HG03342 (cell line): ENCODE results near the gene CFDP1.
A peak's percentile ranks its signal among the peaks of the same experiment; 100 is the strongest.

ENCODE experiments used
- ATAC-seq: cut with Tn5 transposase; IDR thresholded peaks from one replicate; pipeline ENCODE4 v1.9.1; 2021; ENCODE audit warnings: mild to moderate bottlenecking, moderate library complexity; ENCODE audit not compliant: unreplicated experiment

Gene CFDP1

GRCh38 chr16:75432828-75433731 is at the start of gene CFDP1:
CFDP1 (minus strand) TSS chr16:75433503; CDS start chr16:75433352, 151 bp downstream.
- peak; percentile 93 for ATAC-seq

DNA sequence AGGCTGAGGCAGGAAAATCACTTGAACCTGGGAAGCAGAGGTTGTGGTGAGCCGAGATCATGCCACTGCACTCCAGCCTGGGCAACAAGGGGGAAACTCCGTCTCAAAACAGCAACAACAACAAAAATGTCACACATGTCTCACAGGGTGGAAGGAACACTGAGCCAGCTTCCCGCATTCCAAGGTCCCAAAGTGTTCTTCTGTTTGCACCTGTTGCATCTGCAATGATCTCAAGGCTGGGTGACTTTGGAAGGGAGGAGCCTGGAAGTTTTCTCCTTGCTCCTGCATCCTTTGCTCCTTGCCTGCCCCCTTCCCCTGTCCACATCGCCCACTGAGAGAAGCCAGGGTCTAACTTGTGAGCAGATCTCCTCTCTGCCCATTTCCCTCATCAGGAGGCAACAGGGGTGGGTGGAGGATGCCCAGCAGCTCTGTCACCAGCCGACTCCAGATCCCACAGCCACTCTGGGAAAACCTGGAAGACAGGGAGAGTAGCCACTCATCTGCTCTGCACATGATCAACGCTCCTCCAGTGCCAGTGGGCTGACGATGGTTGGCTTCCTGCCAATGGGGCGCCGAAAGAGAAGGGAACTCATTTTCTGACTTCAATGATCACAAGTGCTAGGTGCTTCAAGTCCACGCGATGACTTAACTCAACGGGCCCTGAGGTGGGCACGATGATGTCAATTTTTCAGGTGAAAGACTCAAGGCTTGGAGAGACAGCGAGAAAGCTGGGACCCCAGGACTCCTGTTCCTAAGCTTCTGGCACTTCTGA is 49.3 kb upstream of the CFDP1 start:
- ATAC-seq, result no peak

DNA sequence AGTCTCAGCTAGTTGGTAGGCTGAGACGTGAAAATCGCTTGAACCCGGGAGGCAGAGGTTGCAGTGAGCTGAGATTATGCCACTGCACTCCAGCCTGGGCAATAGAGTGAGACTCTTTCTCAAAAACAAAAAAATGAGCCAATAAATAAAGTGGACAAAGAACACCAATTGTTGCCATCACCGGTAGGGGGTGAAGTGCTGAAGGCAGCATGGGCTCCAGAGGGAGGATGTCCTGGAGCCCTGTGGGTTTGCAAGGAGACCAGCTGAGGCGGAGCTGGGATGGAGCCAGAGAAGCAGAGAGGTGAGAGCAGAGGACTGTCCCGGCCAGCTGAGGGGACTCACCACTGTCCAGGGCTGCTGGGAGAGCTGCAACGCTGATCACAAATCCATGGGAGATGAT is 48.2 kb upstream of the CFDP1 start:
- ATAC-seq, result no peak

DNA sequence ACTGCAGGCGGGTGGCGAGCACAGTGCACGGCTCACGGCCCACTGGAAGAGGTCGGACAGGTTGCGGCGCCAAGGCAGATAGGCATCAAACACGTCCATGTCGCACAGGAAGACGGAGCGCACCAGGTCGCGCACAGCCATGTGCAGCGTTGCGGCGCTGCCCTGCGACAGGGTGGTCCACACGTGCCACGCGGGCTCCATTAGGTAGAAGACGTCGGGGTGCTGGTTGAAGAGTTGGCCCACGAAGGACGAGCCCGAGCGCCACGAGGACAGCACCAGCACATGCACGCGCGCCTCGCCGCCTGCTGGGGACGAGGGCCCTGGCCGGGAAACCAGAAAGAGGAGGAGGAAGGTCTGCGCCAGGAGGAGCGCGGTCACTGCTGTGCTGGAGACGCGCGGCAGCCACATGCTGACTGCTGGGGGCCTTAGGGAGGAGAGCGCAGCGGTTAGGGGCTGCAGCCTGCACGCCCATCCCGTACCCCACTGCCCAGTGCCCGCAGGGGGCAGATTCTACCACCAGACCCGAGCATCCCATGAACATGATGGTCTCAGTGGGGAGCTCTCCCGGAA is 46.2 kb upstream of the CFDP1 start:
- ATAC-seq, result no peak

DNA sequence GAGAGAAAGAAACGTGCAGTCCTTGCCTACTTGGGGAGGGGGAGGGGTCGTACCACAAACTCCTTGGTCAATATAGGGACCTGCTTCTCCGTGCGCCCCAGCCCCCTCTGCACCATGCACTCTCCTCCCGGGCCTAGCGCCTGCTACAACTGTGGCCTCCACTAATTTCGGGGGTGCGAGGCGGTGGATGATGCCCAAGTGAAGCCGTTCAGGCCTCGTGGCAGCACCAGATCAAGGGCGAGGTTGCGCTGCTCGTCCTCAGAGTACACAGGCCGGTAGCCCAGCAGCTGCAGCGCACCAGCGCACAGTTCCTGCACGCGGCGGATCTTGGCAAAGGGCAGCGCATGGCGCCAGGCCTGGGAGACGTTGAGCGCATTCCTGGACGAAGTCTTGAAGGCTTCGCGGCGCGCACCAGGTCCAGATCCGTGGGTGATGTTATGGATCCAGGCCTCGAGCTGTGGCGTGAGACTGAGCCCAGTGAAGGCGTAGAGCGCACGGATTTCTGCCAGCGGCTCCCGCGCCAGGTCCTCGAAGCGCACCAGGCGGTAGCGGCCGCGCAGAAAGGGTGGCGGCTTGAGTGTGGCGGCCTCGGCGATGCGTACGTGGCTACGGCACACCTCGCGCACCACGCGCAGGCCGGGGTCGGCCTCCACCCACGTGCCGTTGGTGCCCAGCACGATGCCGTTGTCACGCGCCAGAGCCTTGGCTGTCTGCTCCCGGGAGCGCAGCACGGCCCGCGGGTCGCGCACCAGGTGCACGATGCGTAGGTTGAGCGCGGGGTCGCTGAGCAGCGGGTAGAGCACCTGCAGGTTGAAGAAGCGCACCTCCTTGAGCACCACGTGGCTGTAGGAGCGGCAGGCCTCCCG is 45.4 kb upstream of the CFDP1 start:
- no peak for ATAC-seq

DNA sequence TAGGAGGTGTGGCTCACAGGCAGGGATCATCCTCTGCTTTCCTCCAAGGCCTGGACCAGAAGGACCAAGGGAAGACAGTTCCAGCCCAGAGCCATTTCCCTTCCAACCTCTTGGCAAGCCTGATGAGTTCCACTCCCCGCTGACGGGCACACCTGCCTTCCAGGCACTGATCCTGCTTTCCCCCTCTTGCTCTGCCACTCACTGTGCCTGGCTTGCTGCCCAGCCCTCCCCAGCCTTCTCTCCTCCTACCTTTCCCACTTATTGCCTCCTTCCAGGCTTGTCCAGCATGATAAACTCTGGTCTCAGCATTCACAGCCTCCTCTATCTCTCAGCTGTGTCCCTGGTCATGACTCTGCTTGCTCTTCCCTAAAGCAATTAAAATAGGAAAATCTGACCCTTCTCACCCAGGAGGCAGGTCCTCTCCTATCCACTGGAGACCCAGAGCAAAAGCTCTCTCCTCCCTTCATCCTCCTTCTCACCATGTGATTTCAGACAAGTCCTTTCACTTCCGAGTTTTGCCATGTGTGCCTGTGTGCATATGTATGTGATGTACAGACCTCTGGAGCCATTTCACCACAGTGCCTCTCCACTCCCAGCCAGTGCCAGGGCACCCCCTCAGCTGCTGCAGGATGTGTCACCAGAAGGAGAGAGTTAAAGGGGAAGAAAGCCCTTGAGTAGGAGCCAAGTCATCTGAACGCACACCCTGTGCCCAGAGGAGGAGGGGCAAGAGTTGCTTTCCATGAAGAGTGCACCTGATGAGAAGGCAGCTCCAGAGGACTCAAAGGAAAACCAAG is 44.6 kb upstream of the CFDP1 start:
- no peak for ATAC-seq

GRCh38 chr16:75476817-75477216 is 43.5 kb upstream of the CFDP1 start:
- no peak for ATAC-seq

DNA sequence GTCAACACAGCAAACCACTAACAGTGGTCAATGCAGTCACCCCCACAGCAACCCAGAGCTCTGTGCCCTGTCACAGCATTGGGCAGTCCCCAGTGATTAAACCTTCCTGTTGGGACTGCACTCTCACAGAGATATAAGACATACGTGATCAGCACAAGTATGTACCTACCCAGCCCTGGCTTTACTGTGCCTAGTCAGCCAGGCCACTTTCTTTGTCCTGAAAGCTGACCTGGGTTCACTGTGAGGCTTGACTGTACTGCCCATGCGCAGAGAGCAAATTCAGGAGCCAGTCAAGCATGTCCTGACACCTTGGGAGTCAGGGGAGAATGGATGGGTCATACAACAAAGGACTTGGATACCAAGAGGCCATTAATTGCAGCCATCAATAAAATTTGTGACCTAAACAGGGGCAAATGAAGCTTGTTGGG is 42.1 kb upstream of the CFDP1 start:
- no peak for ATAC-seq

GRCh38 chr16:75472908-75473877 is 39.9 kb upstream of the CFDP1 start:
- no peak for ATAC-seq

- ATAC-seq, result peak; percentile 64
Observed at GRCh38 chr16:75471723-75472633, 38.7 kb upstream of the CFDP1 start.

DNA sequence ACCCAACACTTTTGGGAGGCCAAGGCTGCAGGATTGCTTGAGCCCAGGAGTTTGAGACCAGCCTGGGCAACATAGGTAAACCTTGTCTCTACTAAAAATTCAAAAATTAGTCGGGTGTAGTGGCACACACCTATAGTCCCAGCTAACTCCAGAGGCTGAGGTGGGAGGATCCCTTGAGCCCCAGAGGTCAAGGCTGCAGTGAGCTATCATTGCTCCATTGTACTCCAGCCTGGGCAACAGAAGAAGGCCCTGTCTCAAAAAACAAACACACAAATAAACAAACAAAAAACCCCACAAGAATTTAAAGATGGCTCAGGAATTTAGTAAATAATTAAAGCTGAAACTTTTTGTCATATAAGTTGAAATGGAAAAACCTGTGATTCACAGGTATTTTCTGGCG is 33.5 kb upstream of the CFDP1 start:
- no peak for ATAC-seq

- peak; percentile 93 for ATAC-seq
Observed at GRCh38 chr16:75464122-75464918, 31.0 kb upstream of the CFDP1 start, which contains the start of gene TMEM170A. TMEM170A (minus strand) TSS chr16:75464689; CDS start chr16:75464600, 89 bp downstream.

DNA sequence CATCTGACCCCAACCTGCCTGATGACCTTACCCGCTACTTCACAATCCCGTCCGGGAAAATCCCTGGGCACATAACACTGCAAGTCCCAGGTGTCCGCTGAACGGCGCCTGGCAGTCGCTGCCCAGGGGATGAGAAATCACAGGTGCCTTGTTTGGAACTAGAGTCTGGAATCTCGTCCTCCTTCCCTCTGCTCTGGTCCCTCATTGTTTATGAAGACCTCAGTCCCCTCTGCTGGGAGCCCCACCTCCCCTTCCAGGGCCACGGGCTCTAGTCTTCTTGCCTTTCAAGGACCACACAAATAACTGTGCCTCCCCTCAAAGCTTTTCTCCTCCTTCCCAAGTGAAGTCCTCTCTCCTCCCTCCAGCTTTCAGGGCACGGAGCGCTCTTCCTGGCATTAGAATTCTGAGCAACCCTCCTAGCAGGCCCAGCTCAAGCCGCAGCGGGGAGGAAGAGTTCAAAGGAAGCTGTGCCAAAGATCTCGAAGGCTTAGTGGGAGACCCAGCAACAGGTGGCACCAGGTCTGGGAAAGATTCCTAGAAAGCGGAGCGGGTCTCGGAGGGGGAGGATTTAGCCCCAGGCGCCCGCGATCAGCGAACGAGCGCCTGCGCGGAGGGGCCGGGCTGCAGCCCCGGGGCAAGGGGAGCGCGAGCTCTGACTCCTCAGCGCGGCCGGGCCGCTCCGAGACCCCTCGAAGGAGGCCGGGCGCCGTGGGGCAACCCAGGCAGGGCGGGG is 30.3 kb upstream of the CFDP1 start:
- peak; percentile 13 for ATAC-seq

GRCh38 chr16:75462806-75463205 is 29.5 kb upstream of the CFDP1 start:
- peak; percentile 27 for ATAC-seq

DNA sequence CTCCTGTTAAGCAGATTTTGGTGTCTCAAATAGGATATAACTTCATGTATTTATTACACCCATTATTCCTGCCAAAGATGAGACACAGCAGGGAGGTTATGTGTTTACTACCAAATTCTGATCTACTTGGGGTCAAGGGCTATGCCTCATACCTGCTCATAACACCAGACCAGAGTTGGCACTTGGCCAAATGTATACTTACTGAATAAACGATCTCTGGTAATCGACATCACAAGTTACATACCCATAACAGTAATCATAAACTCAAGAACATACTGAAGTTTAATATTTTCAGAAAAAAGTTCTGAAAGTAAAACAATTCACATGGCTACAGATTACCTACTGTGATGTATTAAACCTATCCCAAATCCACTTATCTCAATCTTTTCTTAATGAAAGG is 28.3 kb upstream of the CFDP1 start:
- no peak for ATAC-seq

DNA sequence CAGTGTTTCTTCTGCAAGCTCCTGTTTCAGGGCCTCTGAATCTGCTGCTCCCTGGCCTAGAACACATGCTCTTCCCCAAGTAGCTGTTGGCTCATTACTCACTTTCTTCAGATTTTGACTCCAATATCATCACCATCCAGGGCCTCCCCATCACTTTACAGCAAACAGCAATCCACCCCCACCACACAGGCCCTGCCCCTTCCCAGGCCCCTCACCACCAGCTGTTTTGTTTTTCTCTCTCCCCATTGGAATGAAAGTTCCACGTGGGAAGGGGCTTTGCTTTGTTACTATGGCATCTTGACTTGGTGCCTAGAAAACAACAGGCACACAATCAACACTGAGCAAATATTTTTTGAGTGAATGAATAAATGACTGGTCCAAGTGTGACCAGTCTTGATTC is 27.1 kb upstream of the CFDP1 start:
- no peak for ATAC-seq
